Gastrocnemius medialis (tissue), 4 donors: ENCODE measurements around the gene CNOT10.

Experiments
- CTCF ChIP-seq, 5 experiments: fragments of 450-650 bp in 3 of 5; fragments of 200-600 bp in 2 of 5; sonication (generic) in 2 of 5; IDR thresholded peaks in 4 of 5; conservative IDR thresholded peaks in 1 of 5; 1 replicate in 4 of 5; 2 replicates in 1 of 5; pipeline ENCODE4 v1.5.1; 2016 to 2019; ENCODE audit warnings: antibody characterized with exemption in 5 of 5, mild to moderate bottlenecking in 3 of 5, moderate library complexity in 3 of 5
- POLR2A ChIP-seq, 2 donors: fragments of 450-650 bp; IDR thresholded peaks; one replicate each; pipeline ENCODE4 v1.6.1; 2017; ENCODE audit warnings: antibody characterized with exemption in 2 of 2, mild to moderate bottlenecking in 2 of 2, moderate library complexity in 2 of 2

- no peak for TF ChIP-seq POLR2A (IDR thresholded peaks at IDR 0.05)
- no peak for TF ChIP-seq CTCF (IDR thresholded peaks at IDR 0.05 in 4 of 5, conservative IDR thresholded peaks at IDR 0.05 in 1 of 5)
These were observed 131.7 kb downstream of the CNOT10 start for GRCh38 chr3:32816439-32817256.
